ENCODE measurements around the gene SYT7.
"Not testable (repeated sequence)": the region's sequence is repeated elsewhere in the genome, so short reads cannot be mapped to it uniquely, and the experiment has no call there.

SYT7 gene

GRCh38 chr11:61474013-61474643 lies 106.7 kb downstream of the SYT7 start:
- no peak for DNase-seq

- DNase-seq, result no peak
Measured at GRCh38 chr11:61473370-61474012, 107.4 kb downstream of the SYT7 start.

GRCh38 chr11:61472868-61473267 lies 108.0 kb downstream of the SYT7 start:
- DNase-seq, result no peak

GRCh38 chr11:61472282-61472681 lies 108.6 kb downstream of the SYT7 start:
- no peak for DNase-seq

- no peak for DNase-seq
Measured at GRCh38 chr11:61468002-61468401, 112.9 kb downstream of the SYT7 start.

GRCh38 chr11:61467602-61468001 lies 113.3 kb downstream of the SYT7 start:
- not testable (repeated sequence) for DNase-seq
